ENCODE results near the gene CCDC159. TPM values are rescaled to one million over a fixed set of nuclear protein-coding genes. Genes with fewer than 3 reads are reported as not detected.
"Not testable (repeated sequence)": the region's sequence is repeated elsewhere in the genome, so short reads cannot be mapped to it uniquely, and the experiment has no call there.

Gene CCDC159
- polyA plus RNA-seq, 1 experiment, result 12.1 TPM

DNA sequence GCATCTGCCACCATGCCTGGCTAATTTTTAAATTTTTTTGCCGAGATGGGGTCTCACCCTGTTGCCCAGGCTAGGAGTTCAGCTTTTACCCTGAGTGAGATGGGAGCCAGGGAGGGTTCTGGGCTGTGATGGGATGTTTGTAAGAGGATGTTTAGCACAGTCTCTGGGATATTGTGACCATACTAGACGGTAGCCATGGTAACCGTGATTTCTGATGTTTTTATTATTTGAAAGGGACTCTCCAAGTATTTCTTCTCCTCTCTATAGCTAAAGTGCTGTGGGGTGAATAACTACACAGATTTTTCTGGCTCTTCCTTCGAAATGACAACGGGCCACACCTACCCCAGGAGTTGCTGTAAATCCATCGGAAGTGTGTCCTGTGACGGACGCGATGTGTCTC lies 40.0 kb upstream of the CCDC159 start:
- peaks cover 3% of the 10 kb centered on the region for H3K27me3 ChIP-seq (ENCODE audit: control insufficient read depth, insufficient read depth, low read length)
- H3K4me3 ChIP-seq (ENCODE audit: low read depth, low read length), result no peak overlapping the region
- ChIA-PET POLR2A (no interaction called here), CTCF (interaction anchor here (1.8 kb wide), 1 partner anchor 12 kb away, joined by 6 read pairs; no protein-coding TSS in a partner anchor)
- H3K27ac ChIP-seq (ENCODE audit: low read depth, low read length), result no peak overlapping the region
- no peaks in the 10 kb centered on the region for H3K9me3 ChIP-seq (ENCODE audit: control insufficient read depth, insufficient read depth, low read length)
- no peak for DNase-seq (ENCODE audit: low read depth, low spot score)
- TF ChIP-seq, protein P1, sequence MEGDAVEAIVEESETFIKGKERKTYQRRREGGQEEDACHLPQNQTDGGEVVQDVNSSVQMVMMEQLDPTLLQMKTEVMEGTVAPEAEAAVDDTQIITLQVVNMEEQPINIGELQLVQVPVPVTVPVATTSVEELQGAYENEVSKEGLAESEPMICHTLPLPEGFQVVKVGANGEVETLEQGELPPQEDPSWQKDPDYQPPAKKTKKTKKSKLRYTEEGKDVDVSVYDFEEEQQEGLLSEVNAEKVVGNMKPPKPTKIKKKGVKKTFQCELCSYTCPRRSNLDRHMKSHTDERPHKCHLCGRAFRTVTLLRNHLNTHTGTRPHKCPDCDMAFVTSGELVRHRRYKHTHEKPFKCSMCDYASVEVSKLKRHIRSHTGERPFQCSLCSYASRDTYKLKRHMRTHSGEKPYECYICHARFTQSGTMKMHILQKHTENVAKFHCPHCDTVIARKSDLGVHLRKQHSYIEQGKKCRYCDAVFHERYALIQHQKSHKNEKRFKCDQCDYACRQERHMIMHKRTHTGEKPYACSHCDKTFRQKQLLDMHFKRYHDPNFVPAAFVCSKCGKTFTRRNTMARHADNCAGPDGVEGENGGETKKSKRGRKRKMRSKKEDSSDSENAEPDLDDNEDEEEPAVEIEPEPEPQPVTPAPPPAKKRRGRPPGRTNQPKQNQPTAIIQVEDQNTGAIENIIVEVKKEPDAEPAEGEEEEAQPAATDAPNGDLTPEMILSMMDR (IDR thresholded peaks at IDR 0.05; ENCODE audit: low read depth, low read length), result no peak

DNA sequence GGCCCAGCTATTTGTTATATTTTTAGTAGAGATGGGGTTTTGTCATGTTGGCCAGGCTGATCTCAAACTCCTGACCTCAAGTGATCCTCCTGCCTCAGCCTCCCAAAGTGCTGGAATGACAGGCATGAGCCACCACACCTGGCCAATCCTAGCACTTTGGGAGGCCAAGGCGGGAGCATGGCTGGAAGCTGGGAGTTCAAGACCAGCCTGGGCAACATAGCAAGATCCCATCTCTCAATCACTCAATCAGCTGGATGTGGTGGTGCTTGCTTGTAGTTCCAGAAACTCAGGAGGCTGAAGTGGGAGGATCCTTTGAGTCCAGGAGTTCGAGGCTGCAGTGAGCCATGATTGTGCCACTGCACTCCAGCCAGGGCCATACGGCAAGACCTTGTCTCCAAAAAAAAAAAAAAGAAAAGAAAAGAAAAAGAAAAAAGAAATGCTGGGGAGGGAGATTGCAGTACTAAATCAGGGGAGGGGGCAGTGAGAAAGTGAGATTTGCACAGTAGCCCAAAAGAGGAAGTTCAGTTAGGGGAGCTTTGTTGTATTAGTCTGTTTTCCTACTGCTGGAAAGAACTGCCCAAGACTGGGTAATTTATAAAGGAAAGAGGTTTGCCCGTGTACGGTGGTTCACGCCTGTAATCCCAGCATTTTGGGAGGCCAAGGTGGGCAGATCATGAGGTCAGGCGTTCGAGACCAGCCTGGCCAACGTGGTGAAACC lies 25.9 kb upstream of the CCDC159 start:
- H3K27me3 ChIP-seq (ENCODE audit: control insufficient read depth, insufficient read depth, low read length); POLR2A ChIA-PET; H3K9me3 ChIP-seq (ENCODE audit: control insufficient read depth, insufficient read depth, low read length); H3K27ac ChIP-seq (ENCODE audit: low read depth, low read length); DNase-seq (ENCODE audit: low read depth, low spot score); H3K4me3 ChIP-seq (ENCODE audit: low read depth, low read length): not testable (repeated sequence)
- CTCF ChIA-PET, result interaction anchor here (1.4 kb wide), 1 partner anchor 162 kb away, joined by 3 read pairs; no protein-coding TSS in a partner anchor

DNA sequence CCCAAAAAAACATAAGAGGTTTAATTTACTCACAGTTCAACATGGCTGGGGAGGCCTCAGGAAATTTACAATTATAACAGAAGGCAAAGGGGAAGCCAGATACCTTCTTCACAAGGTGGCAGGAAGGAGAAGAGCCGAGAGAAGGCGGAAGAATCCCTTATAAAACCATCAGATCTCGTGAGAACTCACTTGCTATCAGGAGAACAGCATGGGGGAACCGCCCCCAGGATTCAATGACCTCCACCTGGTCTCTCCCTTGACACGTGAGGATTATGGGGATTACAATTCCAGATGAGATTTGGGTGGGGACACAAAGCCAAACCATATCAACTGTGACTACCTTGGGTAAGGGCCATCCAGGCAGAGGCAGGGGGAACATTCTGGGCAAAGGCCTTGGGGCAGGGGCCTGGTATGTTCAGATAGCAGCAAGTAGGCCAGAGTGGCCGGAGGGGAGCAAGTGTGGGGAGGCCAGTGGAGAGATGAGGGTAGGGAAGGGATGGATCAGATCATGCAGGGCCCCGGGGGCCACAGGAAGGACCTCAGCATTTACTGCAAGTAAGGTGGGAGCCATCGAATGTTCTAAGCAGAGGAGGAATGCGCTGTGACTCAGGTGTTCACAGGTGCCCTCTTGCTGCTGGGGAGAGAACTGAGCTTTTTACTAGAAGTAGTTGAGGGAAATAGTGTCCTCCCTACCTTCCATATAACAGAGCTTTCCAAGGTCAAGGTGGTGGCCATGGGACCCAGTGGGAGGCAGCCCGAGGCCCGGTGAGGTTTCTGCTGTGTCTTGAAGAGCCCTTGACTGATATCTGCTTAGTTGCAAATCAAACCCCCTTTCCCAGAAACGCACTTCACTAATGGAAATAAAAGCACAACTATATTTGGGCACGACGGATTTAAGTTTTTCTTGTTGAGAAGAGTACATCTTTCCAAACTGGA lies 24.9 kb upstream of the CCDC159 start:
- Histone ChIP-seq H3K9me3 (ENCODE audit: control insufficient read depth, insufficient read depth, low read length) (peaks cover 3% of the 10 kb centered on the region; the same call in 1 of the 2 replicates), H3K27me3 (ENCODE audit: control insufficient read depth, insufficient read depth, low read length) (no peaks in the 10 kb centered on the region), H3K4me3 (ENCODE audit: low read depth, low read length) (no peak overlapping the region), H3K27ac (ENCODE audit: low read depth, low read length) (no peak overlapping the region)
- TF ChIP-seq, protein P1 (IDR thresholded peaks at IDR 0.05; ENCODE audit: low read depth, low read length), result no peak
- POLR2A ChIA-PET, result interaction anchor here (0.7 kb wide), 1 partner anchor 21 kb away, joined by 3 read pairs; no protein-coding TSS in a partner anchor
- DNase-seq (ENCODE audit: low read depth, low spot score), result no peak
- CTCF ChIA-PET, result interaction anchor here (1.4 kb wide), 1 partner anchor 161 kb away, joined by 3 read pairs; no protein-coding TSS in a partner anchor

GRCh38 chr19:11322269-11323024 lies 23.9 kb upstream of the CCDC159 start:
- POLR2A ChIA-PET, result interaction anchor here (0.7 kb wide), 1 partner anchor 20 kb away, joined by 3 read pairs; no protein-coding TSS in a partner anchor
- DNase-seq (ENCODE audit: low read depth, low spot score), result no peak

More at GRCh38 chr19:11322269-11323024, 23.9 kb upstream of the CCDC159 start:
- no peak overlapping the region for H3K4me3 ChIP-seq (ENCODE audit: low read depth, low read length)
- peaks cover 3% of the 10 kb centered on the region; the same call in 1 of the 2 replicates for H3K9me3 ChIP-seq (ENCODE audit: control insufficient read depth, insufficient read depth, low read length)
- TF ChIP-seq, protein P1 (IDR thresholded peaks at IDR 0.05; ENCODE audit: low read depth, low read length), result no peak
- no peaks in the 10 kb centered on the region for H3K27me3 ChIP-seq (ENCODE audit: control insufficient read depth, insufficient read depth, low read length)
- CTCF ChIA-PET, result interaction anchor here (0.6 to 1.7 kb wide), 7 partner anchors 9 to 1651 kb away, joined by 3 to 5 read pairs (median 3); no protein-coding TSS in a partner anchor
- H3K27ac ChIP-seq (ENCODE audit: low read depth, low read length), result no peak overlapping the region
